Esophagus muscularis mucosa (tissue), 4 donors: Measurements from ENCODE around the gene CD151.

Experiments
- CTCF ChIP-seq, 3 experiments: fragments of 200-600 bp in 2 of 3; fragments of 450-650 bp in 1 of 3; sonication (generic) in 2 of 3; IDR thresholded peaks; one replicate each; pipeline ENCODE4 v1.5.1; 2017 to 2019; ENCODE audit warnings: antibody characterized with exemption in 3 of 3, mild to moderate bottlenecking in 2 of 3, moderate library complexity in 1 of 3
- EP300 ChIP-seq: sonication (generic); formaldehyde crosslinking; IDR thresholded peaks from one replicate; pipeline ENCODE4 v1.6.1; 2017; ENCODE audit warnings: antibody characterized with exemption
- POLR2AphosphoS5 ChIP-seq, 2 donors: sonication (generic); formaldehyde crosslinking; IDR thresholded peaks; one replicate each; pipeline ENCODE4 v1.6.1; 2017; ENCODE audit warnings: antibody characterized with exemption in 2 of 2

DNA sequence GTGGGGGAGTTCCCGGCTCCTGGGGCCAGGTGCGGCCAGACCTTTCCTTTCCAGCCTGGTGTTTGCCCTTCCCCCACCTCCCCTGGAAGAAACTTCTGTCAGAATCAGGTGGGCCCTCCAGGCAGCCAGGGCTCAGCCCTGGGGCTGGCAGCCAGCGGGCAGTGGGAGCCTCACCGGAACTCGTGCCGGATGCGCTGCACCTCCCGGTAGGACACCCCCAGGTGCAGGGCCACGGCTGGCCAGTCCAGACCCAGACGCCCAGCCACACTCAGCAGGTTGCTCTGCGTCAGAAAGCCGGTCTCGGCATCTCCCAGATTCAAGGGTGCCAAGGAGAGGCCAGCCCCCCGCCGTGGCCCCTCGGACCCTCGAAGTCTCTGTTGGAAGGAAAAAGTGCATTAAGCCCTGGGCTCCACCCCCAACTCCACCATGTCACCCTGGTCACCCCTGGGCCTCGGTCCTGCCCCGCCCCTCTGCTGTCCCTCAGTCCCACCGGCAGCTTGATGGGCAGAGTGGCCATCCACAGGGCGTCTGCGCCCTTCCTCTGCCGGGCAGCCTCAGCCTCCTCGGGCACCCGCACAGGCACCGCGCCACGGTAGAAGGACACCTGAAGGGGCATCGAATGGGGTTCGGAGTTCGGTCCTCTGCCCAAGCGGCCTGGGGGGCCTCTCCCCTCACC, 33.0 kb upstream of the CD151 start:
- TF ChIP-seq CTCF (IDR thresholded peaks at IDR 0.05) (no peak), EP300 (no peak), POLR2AphosphoS5 (IDR thresholded peaks at IDR 0.05) (no peak)
